Heart left ventricle (tissue), 13 donors: ENCODE measurements around the gene SLIT1.

ENCODE experiments used
- CTCF ChIP-seq, 12 donors: fragments of 200-600 bp; sonication (generic) in 4 of 12; IDR thresholded peaks; one replicate each; pipeline versions ENCODE4 v1.5.0 to v1.8.0; 2018 to 2022; ENCODE audit warnings: antibody characterized with exemption in 12 of 12, mild to moderate bottlenecking in 5 of 12
- POLR2A ChIP-seq, 2 donors: fragments of 450-650 bp; IDR thresholded peaks; one replicate each; pipeline ENCODE4 v1.6.1; 2017; ENCODE audit warnings: antibody characterized with exemption in 2 of 2, mild to moderate bottlenecking in 2 of 2, moderate library complexity in 2 of 2
- donor health status: ischemic (EF 13 %, LVEDD 7.1; RV severe dilation, severe dysfunction).
- donor health status: DM: no; HTN: yes; CAD: no.
- donor health status: DM: no; HTN: no; CAD: no.
- donor health status: ischemic (EF 25% LVEDD 6.9; RV normal size, moderate dysfunction).
- donor health status: ischemic (EF 25% LVEDD 5.7; RV mildly dilated, moderate dysfunction).
- donor health status: ischemic (EF 35%, LVEDD 5.7; RV mildly dilated, moderate dysfunction).
- donor health status: nonischemic (EF 11% LVEDD 7.7; RV severe dilation, severe dysfunction).
- donor health status: DM: yes; HTN: yes; CAD: no.
- donor health status: PGD.
- donor health status: ischemic (EF 29% LVEDD 5.4; RV normal size, mild dysfunction).
- donor health status: nonischemic (EF 23%, LVEDD 6.1; RV moderate dilation, normal function).

- TF ChIP-seq CTCF (IDR thresholded peaks at IDR 0.05) (no peak), POLR2A (IDR thresholded peaks at IDR 0.05) (no peak)
These were observed 74.1 kb downstream of the SLIT1 start for GRCh38 chr10:97111615-97112014.
